Effector CD4-positive, alpha-beta T cell (primary cell): ENCODE data around the gene RABGAP1.

ENCODE experiments used
- DNase-seq: peaks from one replicate; pipeline ENCODE4 v3.0.0-alpha.2; 2020

Gene RABGAP1

GRCh38 chr9:123115146-123115913 lies 174.5 kb downstream of the RABGAP1 start:
- no peak for DNase-seq

GRCh38 chr9:123116036-123116435 lies 175.2 kb downstream of the RABGAP1 start:
- DNase-seq = no peak

- no peak for DNase-seq
Measured at GRCh38 chr9:123119566-123119965, 178.7 kb downstream of the RABGAP1 start.

GRCh38 chr9:123120131-123120530 lies 179.3 kb downstream of the RABGAP1 start:
- DNase-seq = no peak

- DNase-seq = no peak
Measured at GRCh38 chr9:123120953-123121352, 180.1 kb downstream of the RABGAP1 start.

- DNase-seq = no peak
Measured at GRCh38 chr9:123121457-123121856, 180.6 kb downstream of the RABGAP1 start.

- no peak for DNase-seq
Measured at GRCh38 chr9:123127512-123128075, 186.8 kb downstream of the RABGAP1 start.

GRCh38 chr9:123128591-123128990 lies 187.8 kb downstream of the RABGAP1 start:
- DNase-seq = no peak

- no peak for DNase-seq
Measured at GRCh38 chr9:123129423-123129822, 188.6 kb downstream of the RABGAP1 start.

GRCh38 chr9:123131258-123131657 lies 190.4 kb downstream of the RABGAP1 start:
- DNase-seq = no peak

GRCh38 chr9:123131993-123132392 lies 191.2 kb downstream of the RABGAP1 start:
- DNase-seq = no peak

- DNase-seq = no peak
Measured at GRCh38 chr9:123132696-123133095, 191.9 kb downstream of the RABGAP1 start.

GRCh38 chr9:123135430-123135829 lies 194.6 kb downstream of the RABGAP1 start:
- no peak for DNase-seq

GRCh38 chr9:123138163-123138562 lies 197.3 kb downstream of the RABGAP1 start:
- DNase-seq = no peak

- no peak for DNase-seq
Measured at GRCh38 chr9:123149067-123149466, 208.2 kb downstream of the RABGAP1 start.

GRCh38 chr9:123150708-123151503 lies 210.1 kb downstream of the RABGAP1 start:
- DNase-seq = no peak
